ENCODE results near the gene ARRB1.

DNA sequence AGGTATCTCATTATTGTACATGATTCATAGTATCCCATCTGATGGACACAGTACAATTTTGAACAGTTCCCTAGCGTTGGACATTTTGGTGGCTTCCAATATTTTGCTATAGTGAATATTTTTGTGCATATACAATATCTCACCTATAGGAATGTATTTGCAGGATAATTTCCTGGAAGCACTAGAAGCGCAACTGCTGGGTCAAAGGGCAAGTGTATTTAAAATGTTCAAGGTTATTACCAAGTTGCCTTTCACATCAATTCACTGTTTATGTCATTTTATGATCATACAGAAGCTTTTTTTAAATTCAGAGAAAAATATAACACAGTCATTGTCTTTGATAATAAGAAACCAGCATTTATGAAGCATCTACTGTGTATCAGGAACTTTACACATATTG lies 28.8 kb upstream of the ARRB1 start:
- TF ChIP-seq CTCF (IDR thresholded peaks at IDR 0.05) (no peak), POLR2A (IDR thresholded peaks at IDR 0.05) (no peak), EP300 (IDR thresholded peaks at IDR 0.05) (no peak)
